IMR-90 (cell line): ENCODE results near the gene PPIC. TPM values are rescaled to one million over a fixed set of nuclear protein-coding genes. Genes with fewer than 3 reads are reported as not detected.

Experiments used
- ATAC-seq: fragments of 200-7000 bp; cut with Tn5 transposase; 2 replicates; pipeline ENCODE4 v1.9.1; 2020; ENCODE audit warnings: low read depth, mild to moderate bottlenecking, moderate library complexity
- BruUV-seq: library from RNA; stranded (reverse); fragments of 400-500 nt; replicated peaks from 2 replicates; lab custom pipeline; 2021; lab: Mats Ljungman, UMichigan
- CTCF ChIA-PET: fragments of 300-600 bp; formaldehyde crosslinking; extraction: SDS; loops from one replicate; lab custom pipeline; 2021; ENCODE audit warnings: antibody characterized with exemption; lab: Yijun Ruan, JAX
- POLR2A ChIA-PET: fragments of 300-600 bp; sonication (Branson Sonifier 250); formaldehyde crosslinking; loops from one replicate; lab custom pipeline; 2022; ENCODE audit warnings: antibody characterized with exemption; ENCODE audit not compliant: unreplicated experiment; lab: Charles Lee
- DNase-seq: peaks from one replicate; pipeline ENCODE4 v3.0.0; 2013
- H2AFZ ChIP-seq: replicated peaks from 2 replicates; pipeline ENCODE3; 2013; ENCODE audit warnings: low read length, mild to moderate bottlenecking; ENCODE audit not compliant: poor library complexity
- H2AK5ac ChIP-seq: 2 replicates; pipeline ENCODE4 v1.6.1; 2013; ENCODE audit warnings: low read depth, low read length, inconsistent platforms
- H2AK9ac ChIP-seq: replicated peaks from 2 replicates; pipeline ENCODE3; 2013; ENCODE audit warnings: mild to moderate bottlenecking, low read depth, low read length, moderate library complexity; ENCODE audit not compliant: poor library complexity
- H2BK120ac ChIP-seq: 2 replicates; pipeline ENCODE4 v1.6.1; 2013; ENCODE audit warnings: low read depth, low read length, inconsistent platforms
- H2BK15ac ChIP-seq: 3 replicates; pipeline ENCODE4 v1.6.1; 2013; ENCODE audit warnings: low read depth, low read length, inconsistent platforms
- H2BK20ac ChIP-seq: 2 replicates; pipeline ENCODE4 v1.6.1; 2013; ENCODE audit warnings: low read depth, mild to moderate bottlenecking, inconsistent platforms, low read length, moderate library complexity
- H2BK5ac ChIP-seq: 2 replicates; pipeline ENCODE4 v1.6.1; 2013; ENCODE audit warnings: mild to moderate bottlenecking, low read depth, low read length, inconsistent platforms; ENCODE audit not compliant: poor library complexity, severe bottlenecking
- H3K14ac ChIP-seq: replicated peaks from 2 replicates; pipeline ENCODE4 v1.6.1; 2013; ENCODE audit warnings: low read depth, low read length, inconsistent platforms
- H3K18ac ChIP-seq: 2 replicates; pipeline ENCODE4 v1.6.1; 2013; ENCODE audit warnings: low read depth, low read length, control low read depth
- H3K23ac ChIP-seq: 2 replicates; pipeline ENCODE4 v1.6.1; 2013; ENCODE audit warnings: low read depth, low read length, inconsistent platforms
- H3K27ac ChIP-seq: 2 replicates; pipeline ENCODE4 v1.5.1; 2013; ENCODE audit warnings: mild to moderate bottlenecking, control low read depth, low read length; ENCODE audit not compliant: insufficient read depth
- H3K27me3 ChIP-seq: 2 replicates; pipeline ENCODE4 v1.6.1; 2013; ENCODE audit warnings: low read length; ENCODE audit not compliant: control insufficient read depth, insufficient read depth
- H3K36me3 ChIP-seq: 2 replicates; pipeline ENCODE4 v1.6.1; 2013; ENCODE audit warnings: low read length, mixed read lengths; ENCODE audit not compliant: control insufficient read depth, insufficient read depth
- H3K4ac ChIP-seq: 2 replicates; pipeline ENCODE4 v1.6.1; 2013; ENCODE audit warnings: low read depth, low read length, inconsistent platforms
- H3K4me1 ChIP-seq: 2 replicates; pipeline ENCODE4 v1.6.1; 2013; ENCODE audit warnings: low read length, mixed read lengths; ENCODE audit not compliant: control insufficient read depth, insufficient read depth
- H3K4me2 ChIP-seq: 2 replicates; pipeline ENCODE4 v1.6.1; 2013; ENCODE audit warnings: low read depth, mild to moderate bottlenecking, control low read depth, low read length, moderate library complexity
- H3K4me3 ChIP-seq: 2 replicates; pipeline ENCODE4 v1.5.1; 2013; ENCODE audit warnings: low read depth, mild to moderate bottlenecking, control low read depth, low read length, moderate library complexity; ENCODE audit not compliant: insufficient read depth
- H3K56ac ChIP-seq: 2 replicates; pipeline ENCODE4 v1.6.1; 2013; ENCODE audit warnings: low read length, inconsistent platforms; ENCODE audit not compliant: insufficient read depth; ENCODE audit errors: extremely low read depth
- H3K79me1 ChIP-seq, 2 experiments: 2 replicates each; pipeline ENCODE4 v1.6.1; 2013; ENCODE audit warnings: low read length in 2 of 2, inconsistent platforms in 1 of 2, low read depth in 1 of 2
- H3K9ac ChIP-seq: 2 replicates; pipeline ENCODE4 v1.6.1; 2013; ENCODE audit warnings: low read depth, low read length, control low read depth
- H3K9me1 ChIP-seq: 2 replicates; pipeline ENCODE4 v1.6.1; 2013; ENCODE audit warnings: low read length, inconsistent platforms; ENCODE audit not compliant: insufficient read depth
- H3K9me3 ChIP-seq: 2 replicates; pipeline ENCODE4 v1.6.1; 2013; ENCODE audit warnings: low read length; ENCODE audit not compliant: control insufficient read depth, insufficient read depth
- H4K20me1 ChIP-seq: 2 replicates; pipeline ENCODE4 v1.6.1; 2013; ENCODE audit warnings: low read length, inconsistent platforms; ENCODE audit not compliant: insufficient read depth
- H4K5ac ChIP-seq: 2 replicates; pipeline ENCODE4 v1.6.1; 2013; ENCODE audit warnings: mild to moderate bottlenecking, low read depth, low read length, control low read depth
- H4K8ac ChIP-seq, 2 experiments: 2 replicates each; pipeline ENCODE4 v1.6.1; 2013; ENCODE audit warnings: low read depth in 2 of 2, low read length in 2 of 2, control low read depth in 1 of 2, inconsistent platforms in 1 of 2
- H4K91ac ChIP-seq: 2 replicates; pipeline ENCODE4 v1.6.1; 2013; ENCODE audit warnings: low read depth, low read length, inconsistent platforms; ENCODE audit not compliant: insufficient read depth
- CEBPB ChIP-seq: IDR thresholded peaks from 2 replicates; pipeline ENCODE4 v1.6.1; 2012; ENCODE audit warnings: low read depth, low read length, improper control_type of control experiment
- FOS ChIP-seq: fragments of 150-350 bp; IDR thresholded peaks from 2 replicates; pipeline ENCODE4 v1.6.1; 2016; ENCODE audit warnings: low read depth, low read length
- POLR2A ChIP-seq: IDR thresholded peaks from 2 replicates; pipeline ENCODE4 v1.6.1; 2012; ENCODE audit warnings: mild to moderate bottlenecking, low read depth, low read length
- RFX5 ChIP-seq: IDR thresholded peaks from 2 replicates; pipeline ENCODE4 v1.8.0; 2012; ENCODE audit warnings: low read depth, mild to moderate bottlenecking, low read length, moderate library complexity
- SMC3 ChIP-seq: fragments of 150-350 bp; IDR thresholded peaks from 2 replicates; pipeline ENCODE4 v1.6.1; 2016; ENCODE audit warnings: low read depth, mild to moderate bottlenecking, antibody characterized with exemption, low read length, moderate library complexity
- WGBS, 2 experiments: methylation state at CpG; one replicate each; pipeline versions ENCODE4 v1.1.5 to v1.1.7; 2013; ENCODE audit warnings: missing lambda C conversion rate in 2 of 2; ENCODE audit not compliant: insufficient read length in 1 of 2; ENCODE audit errors: extremely low coverage in 2 of 2; 5-methylcytosine and 5-hydroxymethylcytosine counted together
- dilution Hi-C: fragments of 300-500 bp; cut with HindIII; formaldehyde crosslinking; loops from one replicate; pipeline ENCODE4 v1.14.3; 2018; ENCODE audit warnings: low sequenced_read_pairs; ENCODE audit not compliant: unreplicated experiment
- in situ Hi-C: fragments of 300-500 bp; cut with MboI; formaldehyde crosslinking; loops from 3 replicates; pipeline ENCODE4 v1.14.3; 2019; ENCODE audit warnings: low sequenced_read_pairs, inconsistent platforms, mixed read lengths
- intact Hi-C: fragments of 100-400 bp; cut with micrococcal nuclease; formaldehyde crosslinking; loops from 2 replicates; pipeline ENCODE4 v1.10.0; 2022
- polyA plus RNA-seq, 3 experiments: library from polyadenylated mRNA; depleted of rRNA; stranded (reverse); fragments of >200 nt; gene quantifications; 2 replicates each; pipeline ENCODE4 v1.2.3, GENCODE V29; 2012; ENCODE audit warnings: low replicate concordance in 1 of 3
- total RNA-seq: library from RNA; depleted of rRNA; stranded (reverse); fragments of >200 nt; gene quantifications from 2 replicates; pipeline ENCODE4 v1.2.3, GENCODE V29; 2012

PPIC gene
- total and polyA plus RNA-seq, 2 of the 4 experiments (the other 2 are of a cell fraction): 20.6 to 45.6 TPM

DNA sequence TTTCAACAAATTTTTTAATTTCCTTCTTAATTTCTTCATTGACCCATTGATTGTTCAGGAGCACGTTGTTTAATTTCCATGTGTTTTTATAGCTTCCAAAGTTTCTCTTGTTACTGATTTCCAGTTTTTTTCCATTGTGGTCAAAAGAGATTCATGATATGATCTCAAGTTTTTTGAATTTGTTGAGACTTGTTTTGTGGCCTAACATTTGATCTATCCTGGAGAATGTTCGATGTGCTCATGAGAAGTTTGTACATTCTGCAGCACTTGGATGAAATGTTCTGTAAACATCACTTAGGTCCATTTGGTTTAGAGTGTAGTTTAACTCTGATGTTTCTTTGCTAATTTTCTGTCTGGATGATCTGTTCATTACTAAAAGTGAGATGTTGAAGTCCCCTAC lies 14.7 kb upstream of the PPIC start:
- dilution Hi-C loops: no loop called here
- Histone ChIP-seq H3K9ac (no peak overlapping the region), H2BK5ac (no peak overlapping the region), H3K56ac (no peak overlapping the region), H3K36me3 (no peaks in the 10 kb centered on the region), H2BK15ac (no peak overlapping the region), H2BK120ac (no peak overlapping the region), H3K9me1 (no peaks in the 10 kb centered on the region), H3K4me3 (no peak overlapping the region), H2AK5ac (no peak overlapping the region), H4K8ac (no peak overlapping the region), H2AK9ac (no peak overlapping the region), H3K23ac (no peak overlapping the region), H3K14ac (no peak overlapping the region), H3K79me1 (no peaks in the 10 kb centered on the region), H4K20me1 (no peaks in the 10 kb centered on the region), H4K5ac (no peak overlapping the region), H4K91ac (no peak overlapping the region), H3K4ac (no peak overlapping the region), H3K27ac (no peak overlapping the region), H2AFZ (no peak overlapping the region), H3K4me1 (no peaks in the 10 kb centered on the region), H3K9me3 (no peaks in the 10 kb centered on the region; the same call in 1 of the 2 replicates), H3K27me3 (no peaks in the 10 kb centered on the region), H3K18ac (no peak overlapping the region), H3K4me2 (no peak overlapping the region), H2BK20ac (no peak overlapping the region)
- no peak for ATAC-seq
- TF ChIP-seq SMC3 (no peak), FOS (no peak), POLR2A (no peak), RFX5 (no peak), CEBPB (no peak)
- intact Hi-C loops: no loop called here
- no CpG with 5 or more reads among the region's 2 CpGs for WGBS, 2 experiments
- ChIA-PET POLR2A (no interaction called here), CTCF (interaction anchor here (0.6 kb wide), 1 partner anchor 265 kb away, joined by 3 read pairs; no protein-coding TSS in a partner anchor)
- DNase-seq: no peak
- in situ Hi-C loops: no loop called here
- BruUV-seq: no TSS peak
